HUES48 (cell line): ENCODE data around the gene ZNF217.
"Not testable (repeated sequence)": the region's sequence is repeated elsewhere in the genome, so short reads cannot be mapped to it uniquely, and the experiment has no call there.

ENCODE experiments used
- H3K27ac ChIP-seq: one replicate; pipeline ENCODE4 v1.7.0; 2013; ENCODE audit warnings: low read depth, low read length, inconsistent platforms
- H3K27me3 ChIP-seq: 2 replicates; pipeline ENCODE4 v1.6.1; 2013; ENCODE audit warnings: mild to moderate bottlenecking, low read length; ENCODE audit not compliant: control insufficient read depth, insufficient read depth
- H3K36me3 ChIP-seq: 2 replicates; pipeline ENCODE4 v1.6.1; 2013; ENCODE audit warnings: low read length; ENCODE audit not compliant: control insufficient read depth, insufficient read depth
- H3K4me1 ChIP-seq: 2 replicates; pipeline ENCODE4 v1.6.1; 2013; ENCODE audit warnings: mild to moderate bottlenecking, low read length; ENCODE audit not compliant: control insufficient read depth, insufficient read depth
- H3K4me3 ChIP-seq: 2 replicates; pipeline ENCODE4 v1.5.1; 2013; ENCODE audit warnings: mild to moderate bottlenecking, low read depth, low read length
- H3K9ac ChIP-seq: 2 replicates; pipeline ENCODE4 v1.6.1; 2013; ENCODE audit warnings: mild to moderate bottlenecking, low read depth, low read length, moderate library complexity
- H3K9me3 ChIP-seq: 2 replicates; pipeline ENCODE4 v1.6.1; 2013; ENCODE audit warnings: low read length; ENCODE audit not compliant: control insufficient read depth, insufficient read depth

Gene ZNF217

DNA sequence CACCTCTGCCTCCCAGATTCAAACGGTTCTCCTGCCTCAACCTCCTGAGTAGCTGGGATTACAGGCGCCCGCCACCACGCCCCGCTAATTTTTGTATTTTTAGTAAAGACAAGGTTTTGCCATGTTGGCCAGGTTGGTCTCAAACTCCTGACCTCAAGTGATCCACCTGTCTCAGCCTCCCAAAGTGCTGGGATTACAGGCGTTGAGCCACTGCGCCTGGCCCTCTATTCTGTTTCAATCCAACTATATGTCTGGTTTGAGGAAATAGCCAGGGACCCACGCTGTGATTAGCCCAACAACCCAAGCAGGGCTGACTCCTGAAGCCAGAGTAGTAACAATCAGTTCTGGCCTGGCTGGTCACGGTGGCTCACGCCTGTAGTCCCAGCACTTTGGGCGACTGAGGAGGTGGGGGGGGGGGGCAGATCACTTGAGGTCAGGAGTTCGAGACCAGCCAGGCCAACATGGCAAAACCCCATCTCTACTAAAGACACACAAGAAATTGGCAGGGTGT lies 24.9 kb upstream of the ZNF217 start:
- peaks cover 35% of the 10 kb centered on the region for H3K4me1 ChIP-seq
- H3K4me3 ChIP-seq, H3K9ac ChIP-seq, H3K27ac ChIP-seq, H3K9me3 ChIP-seq, H3K36me3 ChIP-seq, H3K27me3 ChIP-seq: not testable (repeated sequence)

GRCh38 chr20:53617791-53618489 lies 24.3 kb upstream of the ZNF217 start:
- H3K9me3 ChIP-seq, result no peaks in the 10 kb centered on the region
- no peaks in the 10 kb centered on the region for H3K27me3 ChIP-seq
- H3K27ac ChIP-seq, result no peak overlapping the region
- no peak overlapping the region for H3K4me3 ChIP-seq
- no peaks in the 10 kb centered on the region for H3K36me3 ChIP-seq
- H3K4me1 ChIP-seq, result peaks cover 34% of the 10 kb centered on the region
- H3K9ac ChIP-seq, result no peak overlapping the region

- H3K27ac ChIP-seq, H3K36me3 ChIP-seq: not testable (repeated sequence)
- peaks cover 23% of the 10 kb centered on the region for H3K4me1 ChIP-seq
These were observed 22.9 kb upstream of the ZNF217 start for GRCh38 chr20:53616489-53616888.

GRCh38 chr20:53613748-53614147 lies 20.1 kb upstream of the ZNF217 start:
- H3K9ac ChIP-seq, result no peak overlapping the region
- H3K27ac ChIP-seq, result peak overlapping the region; percentile 75
- H3K27me3 ChIP-seq, result no peaks in the 10 kb centered on the region
- H3K9me3 ChIP-seq, result no peaks in the 10 kb centered on the region
- H3K36me3 ChIP-seq, result no peaks in the 10 kb centered on the region
- peaks cover 35% of the 10 kb centered on the region for H3K4me1 ChIP-seq
- H3K4me3 ChIP-seq, result no peak overlapping the region

More at GRCh38 chr20:53616489-53616888, 22.9 kb upstream of the ZNF217 start:
- not testable (repeated sequence) for H3K27me3 ChIP-seq, H3K9ac ChIP-seq, H3K9me3 ChIP-seq, H3K4me3 ChIP-seq

GRCh38 chr20:53612289-53612688 lies 18.6 kb upstream of the ZNF217 start:
- not testable (repeated sequence) for H3K9me3 ChIP-seq, H3K4me3 ChIP-seq, H3K27ac ChIP-seq, H3K27me3 ChIP-seq, H3K36me3 ChIP-seq, H3K9ac ChIP-seq
- peaks cover 37% of the 10 kb centered on the region for H3K4me1 ChIP-seq

DNA sequence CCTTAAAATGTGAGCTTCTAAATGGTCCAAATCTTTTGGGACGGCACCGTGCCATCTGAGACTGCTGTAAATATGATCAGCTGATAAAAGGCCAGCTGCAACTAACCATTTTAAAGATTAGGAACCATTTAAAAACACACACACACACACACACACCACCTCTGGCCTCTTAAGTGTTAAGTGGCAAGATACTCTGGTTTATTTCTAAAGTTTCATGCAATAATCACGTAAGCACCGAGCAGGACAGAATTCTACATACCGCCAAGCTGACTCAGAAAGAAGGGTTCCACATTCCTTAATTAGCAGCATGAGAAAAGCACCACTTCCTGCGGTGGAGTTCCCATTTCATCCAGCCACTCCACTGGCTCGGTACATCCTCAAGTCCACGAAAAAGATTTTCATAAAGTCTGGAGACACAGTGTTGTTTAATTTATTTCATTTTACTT lies 17.8 kb upstream of the ZNF217 start:
- H3K4me3 ChIP-seq, result no peak overlapping the region
- no peaks in the 10 kb centered on the region for H3K36me3 ChIP-seq
- H3K27ac ChIP-seq, result peak overlapping the region; percentile 56
- H3K4me1 ChIP-seq, result peaks cover 37% of the 10 kb centered on the region
- no peaks in the 10 kb centered on the region for H3K27me3 ChIP-seq
- no peak overlapping the region for H3K9ac ChIP-seq
- no peaks in the 10 kb centered on the region for H3K9me3 ChIP-seq

GRCh38 chr20:53609491-53610445 lies 16.1 kb upstream of the ZNF217 start:
- peak overlapping the region; percentile 85 for H3K27ac ChIP-seq
- peaks cover 41% of the 10 kb centered on the region for H3K4me1 ChIP-seq
- no peaks in the 10 kb centered on the region for H3K9me3 ChIP-seq
- H3K36me3 ChIP-seq, result no peaks in the 10 kb centered on the region
- H3K9ac ChIP-seq, result peak overlapping the region; percentile 46
- peak overlapping the region; percentile 33; the same call in 1 of the 2 replicates for H3K4me3 ChIP-seq
- H3K27me3 ChIP-seq, result no peaks in the 10 kb centered on the region

DNA sequence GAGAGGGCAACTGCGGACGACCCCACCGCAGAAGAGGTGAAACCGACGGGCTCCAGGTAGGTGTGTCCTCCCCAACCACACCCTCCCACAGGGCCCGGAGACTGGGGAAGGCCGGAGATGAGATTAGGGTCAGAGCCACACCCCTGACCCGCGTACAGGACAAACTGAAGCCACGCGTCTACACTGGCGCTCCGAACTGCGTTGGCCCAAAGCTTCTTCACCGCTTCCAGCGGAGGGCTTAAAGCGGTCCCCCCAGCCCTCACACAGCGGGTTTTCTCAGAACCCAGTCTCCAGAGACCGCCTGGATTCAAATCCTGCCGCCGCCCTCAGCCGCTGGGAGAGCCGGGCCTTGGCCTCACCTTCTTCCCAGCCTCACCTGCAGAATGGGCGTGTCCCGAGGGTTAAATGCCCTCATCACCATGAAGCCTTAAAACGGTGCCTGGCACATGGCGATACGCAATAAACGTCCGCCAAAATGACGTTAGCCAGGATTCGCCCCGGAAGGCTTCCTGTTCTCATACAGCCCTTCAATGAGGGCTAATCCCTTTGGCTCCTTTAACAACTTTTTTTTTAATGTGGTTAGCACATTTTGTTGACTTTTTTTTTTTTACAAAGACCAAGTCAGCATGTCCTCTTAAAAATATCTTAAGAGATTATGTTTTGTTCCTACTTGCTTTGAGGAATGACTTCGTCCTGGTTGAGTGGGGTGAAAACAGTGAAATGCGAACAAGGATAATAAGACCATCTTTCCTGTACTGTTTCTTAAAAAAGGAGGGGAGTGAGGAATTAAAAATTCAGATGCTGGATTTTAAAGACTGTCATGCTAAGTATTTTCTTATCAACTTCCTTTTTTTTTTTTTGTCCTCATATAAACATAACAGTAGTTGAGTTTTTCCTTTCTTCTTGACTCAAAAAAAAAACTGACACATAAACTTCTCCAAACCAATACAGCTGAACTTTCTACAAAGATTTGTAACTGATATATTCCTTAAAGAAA lies 15.1 kb upstream of the ZNF217 start:
- Histone ChIP-seq H3K9me3 (no peaks in the 10 kb centered on the region), H3K4me1 (peaks cover 36% of the 10 kb centered on the region), H3K36me3 (no peaks in the 10 kb centered on the region), H3K27me3 (no peaks in the 10 kb centered on the region), H3K27ac (peak overlapping the region; percentile 85), H3K9ac (no peak overlapping the region; the same call in 1 of the 2 replicates), H3K4me3 (no peak overlapping the region)

DNA sequence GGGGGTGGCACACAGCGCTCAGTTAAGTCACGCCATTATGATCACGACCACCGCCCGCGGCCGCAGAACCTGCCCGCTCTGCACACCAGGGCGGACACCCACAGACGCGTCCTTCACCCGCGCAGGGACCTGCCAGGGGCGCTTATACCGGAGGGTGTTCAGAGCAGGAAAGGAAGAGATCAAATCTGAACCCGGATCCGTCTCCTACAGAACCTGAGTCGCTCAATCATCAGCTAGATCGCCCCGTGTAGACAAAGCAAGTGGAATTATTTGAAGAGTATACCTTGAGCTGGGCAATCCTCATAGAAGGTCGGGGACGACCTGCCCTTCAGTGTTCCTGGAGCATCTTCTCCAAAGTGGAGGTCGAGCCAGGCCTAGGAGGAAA lies 14.4 kb upstream of the ZNF217 start:
- Histone ChIP-seq H3K9me3 (no peaks in the 10 kb centered on the region), H3K27ac (no peak overlapping the region), H3K4me1 (peaks cover 29% of the 10 kb centered on the region), H3K9ac (no peak overlapping the region), H3K4me3 (no peak overlapping the region), H3K27me3 (no peaks in the 10 kb centered on the region), H3K36me3 (no peaks in the 10 kb centered on the region)

DNA sequence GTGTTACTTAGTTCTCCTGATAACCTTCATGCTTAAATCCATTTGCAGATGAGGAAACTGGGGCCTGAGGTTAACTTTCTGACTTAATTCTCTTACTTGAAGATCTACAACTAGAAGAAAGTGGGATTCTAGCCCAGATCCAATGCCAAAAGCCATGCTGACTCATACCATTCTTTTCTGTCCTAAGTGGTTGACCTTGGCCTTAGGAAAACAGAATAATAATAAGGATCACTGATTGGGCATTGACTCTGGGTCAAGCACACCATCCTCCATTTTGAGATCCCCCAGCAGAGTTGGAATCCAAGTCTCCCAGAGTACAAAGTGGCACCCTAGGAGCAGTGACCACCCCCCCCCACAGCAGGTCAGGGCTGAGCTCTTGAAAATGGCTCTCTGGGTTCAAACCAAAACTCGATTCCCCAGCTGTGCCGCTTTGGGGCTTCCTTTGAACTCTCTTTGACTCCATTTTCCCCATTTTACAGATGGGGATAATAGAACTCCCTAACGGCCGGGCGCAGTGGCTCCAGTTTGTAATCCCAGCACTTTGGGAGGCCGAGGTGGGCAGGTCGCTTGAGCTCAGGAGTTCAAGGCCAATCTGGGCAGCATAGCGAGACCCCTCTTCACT lies 12.8 kb upstream of the ZNF217 start:
- H3K27me3 ChIP-seq, result no peaks in the 10 kb centered on the region

More for the DNA sequence above, 12.8 kb upstream of the ZNF217 start:
- no peak overlapping the region for H3K27ac ChIP-seq
- no peak overlapping the region for H3K9ac ChIP-seq
- H3K9me3 ChIP-seq, result no peaks in the 10 kb centered on the region
- H3K4me1 ChIP-seq, result peaks cover 25% of the 10 kb centered on the region
- H3K4me3 ChIP-seq, result no peak overlapping the region
- no peaks in the 10 kb centered on the region for H3K36me3 ChIP-seq
